Measurements from ENCODE around the gene PKDREJ. TPM values are rescaled to one million over a fixed set of nuclear protein-coding genes. Genes with fewer than 3 reads are reported as not detected.

Gene PKDREJ
- total and polyA plus RNA-seq, 4 experiments from 2014 or later = not detected

- Mint-ChIP-seq H3K36me3 (peaks cover 6 to 10% of the 10 kb centered on the region in 2 donors), H3K27ac (peak overlapping the region in 4 of 7 donors; percentile 13 to 68 (median 42)), H3K27me3 (no peaks in the 10 kb centered on the region), H3K4me1 (peaks cover 14 to 27% (median 19%) of the 10 kb centered on the region in 4 donors), H3K9me3 (peaks cover 0 to 2% (median 0%) of the 10 kb centered on the region in 8 donors), H3K4me3 (no peak overlapping the region)
- Histone ChIP-seq H3K9me3 (ENCODE audit: control insufficient read depth in 1 of 2, low read length in 2 of 2) (no peaks in the 10 kb centered on the region), H3K27ac (ENCODE audit: low read depth, low read length) (no peak overlapping the region), H3K4me3 (ENCODE audit: low read length in 2 of 2) (no peak overlapping the region), H3K36me3 (ENCODE audit: insufficient read depth, low read length) (no peaks in the 10 kb centered on the region), H3K4me1 (ENCODE audit: insufficient read depth, low read length) (peaks cover 21% of the 10 kb centered on the region), H3K27me3 (ENCODE audit: insufficient read depth, low read length) (no peaks in the 10 kb centered on the region)
- POLR2A ChIA-PET (ENCODE audit: partially characterized antibody) = no interaction called here
- no peak for DNase-seq
- intact Hi-C loops (cut with micrococcal nuclease) = no loop called here
- CTCF ChIA-PET (ENCODE audit: partially characterized antibody) = interaction anchor here (0.7 kb wide), 1 partner anchor 159 kb away, joined by 3 read pairs; no protein-coding TSS in a partner anchor
Measured at GRCh38 chr22:46293577-46294260, 30.6 kb upstream of the PKDREJ start.

GRCh38 chr22:46292732-46293131 lies 29.6 kb upstream of the PKDREJ start:
- H3K27me3 Mint-ChIP-seq = no peaks in the 10 kb centered on the region
- Histone ChIP-seq H3K27ac (ENCODE audit: low read depth, low read length) (no peak overlapping the region), H3K27me3 (ENCODE audit: insufficient read depth, low read length) (no peaks in the 10 kb centered on the region), H3K4me1 (ENCODE audit: insufficient read depth, low read length) (peaks cover 31% of the 10 kb centered on the region), H3K9me3 (ENCODE audit: control insufficient read depth in 1 of 2, low read length in 2 of 2) (no peaks in the 10 kb centered on the region), H3K4me3 (ENCODE audit: low read length in 2 of 2) (no peak overlapping the region), H3K36me3 (ENCODE audit: insufficient read depth, low read length) (no peaks in the 10 kb centered on the region)
- CTCF ChIA-PET (ENCODE audit: partially characterized antibody) = no interaction called here
- POLR2A ChIA-PET (ENCODE audit: partially characterized antibody) = no interaction called here
- H3K9me3 Mint-ChIP-seq = peaks cover 0 to 2% (median 0%) of the 10 kb centered on the region in 8 donors
- H3K36me3 Mint-ChIP-seq = peaks cover 6 to 10% of the 10 kb centered on the region in 2 donors
- H3K4me3 Mint-ChIP-seq = no peak overlapping the region
- H3K27ac Mint-ChIP-seq = peak overlapping the region in 1 of 7 donors; percentile 91
- H3K4me1 Mint-ChIP-seq = peaks cover 15 to 37% (median 25%) of the 10 kb centered on the region in 4 donors
- intact Hi-C loops (cut with micrococcal nuclease) = no loop called here
- DNase-seq = no peak

GRCh38 chr22:46292173-46292572 lies 29.0 kb upstream of the PKDREJ start:
- Histone ChIP-seq H3K27ac (ENCODE audit: low read depth, low read length) (no peak overlapping the region), H3K27me3 (ENCODE audit: insufficient read depth, low read length) (no peaks in the 10 kb centered on the region), H3K4me3 (ENCODE audit: low read length in 2 of 2) (no peak overlapping the region), H3K36me3 (ENCODE audit: insufficient read depth, low read length) (no peaks in the 10 kb centered on the region), H3K4me1 (ENCODE audit: insufficient read depth, low read length) (peaks cover 29% of the 10 kb centered on the region), H3K9me3 (ENCODE audit: control insufficient read depth in 1 of 2, low read length in 2 of 2) (no peaks in the 10 kb centered on the region)
- Mint-ChIP-seq H3K27ac (peak overlapping the region in 2 of 7 donors; percentile 41 to 91), H3K27me3 (no peaks in the 10 kb centered on the region), H3K9me3 (peaks cover 0 to 2% (median 0%) of the 10 kb centered on the region in 8 donors), H3K4me1 (peaks cover 16 to 37% (median 25%) of the 10 kb centered on the region in 4 donors), H3K4me3 (no peak overlapping the region), H3K36me3 (peaks cover 6 to 12% of the 10 kb centered on the region in 2 donors)
- DNase-seq = no peak
- intact Hi-C loops (cut with micrococcal nuclease) = no loop called here
- ChIA-PET CTCF (ENCODE audit: partially characterized antibody) (no interaction called here), POLR2A (ENCODE audit: partially characterized antibody) (no interaction called here)

GRCh38 chr22:46290843-46291785 lies 28.0 kb upstream of the PKDREJ start:
- no peak overlapping the region for H3K4me3 ChIP-seq (ENCODE audit: low read length in 2 of 2)
- Mint-ChIP-seq H3K9me3 (peaks cover 0 to 2% (median 0%) of the 10 kb centered on the region in 8 donors), H3K27ac (peak overlapping the region in 1 of 7 donors; percentile 48), H3K27me3 (no peaks in the 10 kb centered on the region), H3K36me3 (peaks cover 6 to 8% of the 10 kb centered on the region in 2 donors), H3K4me1 (peaks cover 12 to 31% (median 19%) of the 10 kb centered on the region in 4 donors), H3K4me3 (no peak overlapping the region)
- intact Hi-C loops (cut with micrococcal nuclease) = no loop called here
- peaks cover 24% of the 10 kb centered on the region for H3K4me1 ChIP-seq (ENCODE audit: insufficient read depth, low read length)
- DNase-seq = no peak
- no peaks in the 10 kb centered on the region for H3K27me3 ChIP-seq (ENCODE audit: insufficient read depth, low read length)
- no peaks in the 10 kb centered on the region for H3K36me3 ChIP-seq (ENCODE audit: insufficient read depth, low read length)
- H3K9me3 ChIP-seq (ENCODE audit: control insufficient read depth in 1 of 2, low read length in 2 of 2) = no peaks in the 10 kb centered on the region
- CTCF ChIA-PET (ENCODE audit: partially characterized antibody) = interaction anchor here (0.6 kb wide), 1 partner anchor 138 kb away, joined by 3 read pairs; no protein-coding TSS in a partner anchor
- no peak overlapping the region for H3K27ac ChIP-seq (ENCODE audit: low read depth, low read length)
- POLR2A ChIA-PET (ENCODE audit: partially characterized antibody) = no interaction called here

- peaks cover 6 to 10% of the 10 kb centered on the region in 2 donors for H3K36me3 Mint-ChIP-seq
- Histone ChIP-seq H3K9me3 (ENCODE audit: control insufficient read depth in 1 of 2, low read length in 2 of 2) (no peaks in the 10 kb centered on the region), H3K4me1 (ENCODE audit: insufficient read depth, low read length) (peaks cover 16% of the 10 kb centered on the region), H3K4me3 (ENCODE audit: low read length in 2 of 2) (no peak overlapping the region), H3K27ac (ENCODE audit: low read depth, low read length) (no peak overlapping the region), H3K27me3 (ENCODE audit: insufficient read depth, low read length) (no peaks in the 10 kb centered on the region), H3K36me3 (ENCODE audit: insufficient read depth, low read length) (no peaks in the 10 kb centered on the region)
- peak overlapping the region in 3 of 7 donors; percentile 35 to 64 (median 48) for H3K27ac Mint-ChIP-seq
- H3K9me3 Mint-ChIP-seq = peaks cover 0 to 2% (median 0%) of the 10 kb centered on the region in 8 donors
- intact Hi-C loops (cut with micrococcal nuclease) = no loop called here
- no peaks in the 10 kb centered on the region for H3K27me3 Mint-ChIP-seq
- DNase-seq = no peak
- CTCF ChIA-PET (ENCODE audit: partially characterized antibody) = interaction anchor here (0.6 kb wide), 1 partner anchor 137 kb away, joined by 3 read pairs; no protein-coding TSS in a partner anchor
- peak overlapping the region in 1 of 8 donors; percentile 39 for H3K4me3 Mint-ChIP-seq
- H3K4me1 Mint-ChIP-seq = peaks cover 7 to 23% (median 14%) of the 10 kb centered on the region in 4 donors
- POLR2A ChIA-PET (ENCODE audit: partially characterized antibody) = interaction anchor here (1.6 kb wide), 1 partner anchor 40 kb away, joined by 4 read pairs; the partner anchor contains the start of gene CDPF1
Measured at GRCh38 chr22:46290121-46290842, 27.1 kb upstream of the PKDREJ start.

- H3K27me3 Mint-ChIP-seq = no peaks in the 10 kb centered on the region
- POLR2A ChIA-PET (ENCODE audit: partially characterized antibody) = interaction anchor here (1.6 kb wide), 1 partner anchor 39 kb away, joined by 4 read pairs; the partner anchor contains the start of gene CDPF1
- H3K27ac ChIP-seq (ENCODE audit: low read depth, low read length) = no peak overlapping the region
- no peak for DNase-seq
- H3K9me3 ChIP-seq (ENCODE audit: control insufficient read depth in 1 of 2, low read length in 2 of 2) = no peaks in the 10 kb centered on the region
- no peaks in the 10 kb centered on the region for H3K36me3 ChIP-seq (ENCODE audit: insufficient read depth, low read length)
- H3K9me3 Mint-ChIP-seq = peaks cover 0 to 2% (median 0%) of the 10 kb centered on the region in 8 donors
- no peak overlapping the region for H3K27ac Mint-ChIP-seq
- H3K36me3 Mint-ChIP-seq = peaks cover 7 to 8% of the 10 kb centered on the region in 2 donors
- intact Hi-C loops (cut with micrococcal nuclease) = no loop called here
- peaks cover 6 to 17% (median 11%) of the 10 kb centered on the region in 4 donors for H3K4me1 Mint-ChIP-seq
- no peak overlapping the region for H3K4me3 ChIP-seq (ENCODE audit: low read length in 2 of 2)
- CTCF ChIA-PET (ENCODE audit: partially characterized antibody) = no interaction called here
- peaks cover 16% of the 10 kb centered on the region for H3K4me1 ChIP-seq (ENCODE audit: insufficient read depth, low read length)
- H3K27me3 ChIP-seq (ENCODE audit: insufficient read depth, low read length) = no peaks in the 10 kb centered on the region
- peak overlapping the region in 1 of 8 donors; percentile 17 for H3K4me3 Mint-ChIP-seq
Measured at GRCh38 chr22:46289244-46289891, 26.2 kb upstream of the PKDREJ start.
